Vagina (tissue), 2 donors: ENCODE data around the gene KRTAP2-1.

Experiments
- POLR2AphosphoS5 ChIP-seq, 2 donors: sonication (generic); formaldehyde crosslinking; IDR thresholded peaks; one replicate each; pipeline ENCODE4 v1.9.0; 2017; ENCODE audit warnings: antibody characterized with exemption in 2 of 2, mild to moderate bottlenecking in 2 of 2, low read depth in 1 of 2; ENCODE audit not compliant: insufficient read depth in 1 of 2
- TF ChIP-seq, protein P1 (sequence below), 3 experiments: fragments of 450-650 bp in 2 of 3; fragments of 200-600 bp in 1 of 3; sonication (generic) in 1 of 3; IDR thresholded peaks; one replicate each; pipeline ENCODE4 v1.5.1; 2017 to 2019; ENCODE audit warnings: antibody characterized with exemption in 3 of 3, mild to moderate bottlenecking in 2 of 3, moderate library complexity in 2 of 3

- TF ChIP-seq, protein P1, sequence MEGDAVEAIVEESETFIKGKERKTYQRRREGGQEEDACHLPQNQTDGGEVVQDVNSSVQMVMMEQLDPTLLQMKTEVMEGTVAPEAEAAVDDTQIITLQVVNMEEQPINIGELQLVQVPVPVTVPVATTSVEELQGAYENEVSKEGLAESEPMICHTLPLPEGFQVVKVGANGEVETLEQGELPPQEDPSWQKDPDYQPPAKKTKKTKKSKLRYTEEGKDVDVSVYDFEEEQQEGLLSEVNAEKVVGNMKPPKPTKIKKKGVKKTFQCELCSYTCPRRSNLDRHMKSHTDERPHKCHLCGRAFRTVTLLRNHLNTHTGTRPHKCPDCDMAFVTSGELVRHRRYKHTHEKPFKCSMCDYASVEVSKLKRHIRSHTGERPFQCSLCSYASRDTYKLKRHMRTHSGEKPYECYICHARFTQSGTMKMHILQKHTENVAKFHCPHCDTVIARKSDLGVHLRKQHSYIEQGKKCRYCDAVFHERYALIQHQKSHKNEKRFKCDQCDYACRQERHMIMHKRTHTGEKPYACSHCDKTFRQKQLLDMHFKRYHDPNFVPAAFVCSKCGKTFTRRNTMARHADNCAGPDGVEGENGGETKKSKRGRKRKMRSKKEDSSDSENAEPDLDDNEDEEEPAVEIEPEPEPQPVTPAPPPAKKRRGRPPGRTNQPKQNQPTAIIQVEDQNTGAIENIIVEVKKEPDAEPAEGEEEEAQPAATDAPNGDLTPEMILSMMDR (IDR thresholded peaks at IDR 0.05): no peak
- no peak for TF ChIP-seq POLR2AphosphoS5 (IDR thresholded peaks at IDR 0.05; ENCODE audit: insufficient read depth in 1 of 2, low read depth in 1 of 2)
These were observed 22.4 kb downstream of the KRTAP2-1 start for GRCh38 chr17:41024697-41025096.
